Astrocyte (in vitro differentiated cells and primary cell): ENCODE results near the gene CCSER1.
"Not testable (repeated sequence)": the region's sequence is repeated elsewhere in the genome, so short reads cannot be mapped to it uniquely, and the experiment has no call there.

Experiments
- CTCF ChIP-seq: IDR thresholded peaks from 2 replicates; pipeline ENCODE4 v1.5.1; 2011; ENCODE audit warnings: low read depth, mild to moderate bottlenecking, inconsistent platforms, low read length, moderate library complexity; ENCODE audit not compliant: insufficient read depth
- EZH2 ChIP-seq: IDR thresholded peaks from 2 replicates; pipeline ENCODE4 v1.6.1; 2012; ENCODE audit warnings: mild to moderate bottlenecking, low read length, inconsistent platforms; ENCODE audit not compliant: insufficient read depth

DNA sequence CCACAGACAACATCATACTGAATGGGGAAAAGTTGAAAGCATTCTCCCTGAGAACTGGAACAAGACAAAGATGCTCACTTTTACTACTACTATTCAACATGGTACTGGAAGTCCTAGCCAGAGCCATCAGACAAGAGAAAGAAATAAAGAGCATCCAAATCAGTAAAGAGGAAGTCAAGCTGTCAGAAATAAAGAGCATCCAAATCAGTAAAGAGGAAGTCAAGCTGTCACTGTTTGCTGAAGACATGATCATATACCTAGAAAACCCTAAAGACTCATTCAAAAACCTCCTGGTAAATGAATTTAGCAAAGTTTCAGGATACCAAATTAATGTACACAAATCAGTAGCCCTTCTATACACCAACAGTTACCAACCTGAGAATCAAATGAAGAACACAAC lies 285.6 kb downstream of the CCSER1 start:
- not testable (repeated sequence) for TF ChIP-seq CTCF, EZH2
